Neural cell (in vitro differentiated cells): Measurements from ENCODE around the gene SH3TC2. TPM values are rescaled to one million over a fixed set of nuclear protein-coding genes. Genes with fewer than 3 reads are reported as not detected.
"Not testable (repeated sequence)": the region's sequence is repeated elsewhere in the genome, so short reads cannot be mapped to it uniquely, and the experiment has no call there.

Experiments used
- H2AFZ ChIP-seq: fragments of 200-600, 300-800 bp; sonication (generic), shearing (Covaris generic); 2 replicates; pipeline ENCODE4 v1.6.0; 2014; ENCODE audit warnings: low read depth, mild to moderate bottlenecking, antibody characterized with exemption, low read length, moderate library complexity
- H3F3A ChIP-seq: fragments of 200-600 bp; shearing (Covaris generic); 2 replicates; pipeline ENCODE4 v1.6.1; 2016; ENCODE audit warnings: mild to moderate bottlenecking, moderate library complexity, mixed read lengths, antibody characterized with exemption, low read length; ENCODE audit not compliant: insufficient read depth, poor library complexity, severe bottlenecking
- H3K27ac ChIP-seq: fragments of 200-600, 300-800 bp; sonication (generic), shearing (Covaris generic); 2 replicates; pipeline ENCODE4 v1.5.1; 2014; ENCODE audit warnings: mild to moderate bottlenecking, low read length, moderate library complexity
- H3K27me3 ChIP-seq: fragments of 300-800, 200-600 bp; sonication (generic), shearing (Covaris generic); 2 replicates; pipeline ENCODE4 v1.6.0; 2014; ENCODE audit warnings: mild to moderate bottlenecking, low read depth, low read length, moderate library complexity; ENCODE audit not compliant: insufficient read depth
- H3K36me3 ChIP-seq: fragments of 300-800, 200-600 bp; sonication (generic), shearing (Covaris generic); 2 replicates; pipeline ENCODE4 v1.5.1; 2014; ENCODE audit warnings: mild to moderate bottlenecking, antibody characterized with exemption, low read length, moderate library complexity; ENCODE audit not compliant: insufficient read depth
- H3K4me2 ChIP-seq: fragments of 300-800, 200-600 bp; sonication (generic), shearing (Covaris generic); 2 replicates; pipeline ENCODE4 v1.6.0; 2014; ENCODE audit warnings: mild to moderate bottlenecking, low read length
- H3K4me3 ChIP-seq: fragments of 300-800, 200-600 bp; sonication (generic), shearing (Covaris generic); 2 replicates; pipeline ENCODE4 v1.5.1; 2014; ENCODE audit warnings: mild to moderate bottlenecking, low read length, moderate library complexity
- H3K79me2 ChIP-seq: fragments of 200-600 bp; shearing (Covaris generic); replicated peaks from 2 replicates; pipeline ENCODE4 v1.6.0; 2014; ENCODE audit warnings: mild to moderate bottlenecking, low read length, moderate library complexity; ENCODE audit not compliant: insufficient read depth
- H3K9ac ChIP-seq: fragments of 300-800, 200-600 bp; sonication (generic), shearing (Covaris generic); 2 replicates; pipeline ENCODE4 v1.6.1; 2016; ENCODE audit warnings: mild to moderate bottlenecking, low read length, mixed read lengths
- H3K9me2 ChIP-seq: fragments of 200-600 bp; shearing (Covaris generic); 2 replicates; pipeline ENCODE4 v1.6.1; 2016; ENCODE audit warnings: mild to moderate bottlenecking, low read length, mixed read lengths; ENCODE audit not compliant: insufficient read depth
- H3K9me3 ChIP-seq: fragments of 200-600, 300-800 bp; sonication (generic), shearing (Covaris generic); 2 replicates; pipeline ENCODE4 v1.6.1; 2016; ENCODE audit warnings: mild to moderate bottlenecking, mixed run types, low read length, moderate library complexity, mixed read lengths
- H4K20me1 ChIP-seq: fragments of 200-600 bp; shearing (Covaris generic); 2 replicates; pipeline ENCODE4 v1.6.1; 2016; ENCODE audit warnings: mild to moderate bottlenecking, mixed run types; ENCODE audit not compliant: insufficient read depth
- EP300 ChIP-seq: fragments of 450-650 bp; conservative IDR thresholded peaks from 2 replicates; pipeline ENCODE4 v1.6.1; 2014; ENCODE audit warnings: antibody characterized with exemption, mild to moderate bottlenecking, moderate library complexity; ENCODE audit not compliant: poor library complexity, severe bottlenecking
- EZH2 ChIP-seq: fragments of 200-600, 300-800 bp; shearing (Covaris generic), sonication (generic); IDR thresholded peaks from 2 replicates; pipeline ENCODE4 v1.6.1; 2014; ENCODE audit warnings: antibody characterized with exemption, low read length, borderline replicate concordance, mild to moderate bottlenecking; ENCODE audit not compliant: insufficient read depth, poor library complexity, severe bottlenecking
- MXI1 ChIP-seq: fragments of 450-650 bp; conservative IDR thresholded peaks from 2 replicates; pipeline ENCODE4 v1.6.1; 2014; ENCODE audit warnings: antibody characterized with exemption, mild to moderate bottlenecking; ENCODE audit not compliant: poor library complexity, severe bottlenecking
- POLR2AphosphoS5 ChIP-seq: IDR thresholded peaks from 2 replicates; pipeline ENCODE4 v1.6.1; 2012
- RAD21 ChIP-seq: fragments of 450-650 bp; conservative IDR thresholded peaks from 2 replicates; pipeline ENCODE4 v1.6.1; 2014; ENCODE audit warnings: antibody characterized with exemption, mild to moderate bottlenecking, moderate library complexity
- SMC3 ChIP-seq: fragments of 450-650 bp; conservative IDR thresholded peaks from 2 replicates; pipeline ENCODE4 v1.6.1; 2014; ENCODE audit warnings: antibody characterized with exemption, mild to moderate bottlenecking, moderate library complexity; ENCODE audit not compliant: poor library complexity
- TAF1 ChIP-seq: IDR thresholded peaks from 2 replicates; pipeline ENCODE4 v1.6.1; 2012; ENCODE audit warnings: low read depth
- polyA plus RNA-seq: library from polyadenylated mRNA; depleted of rRNA; stranded (reverse); fragments of >200 nt; gene quantifications from 2 replicates; pipeline ENCODE4 v1.2.3, GENCODE V29; 2014
- TF ChIP-seq, protein P1 (sequence below): fragments of 450-650 bp; IDR thresholded peaks from 2 replicates; pipeline ENCODE4 v1.5.1; 2014; ENCODE audit warnings: antibody characterized with exemption, mild to moderate bottlenecking, moderate library complexity; ENCODE audit not compliant: poor library complexity, severe bottlenecking
- TF ChIP-seq, protein P2 (sequence below): IDR thresholded peaks from 2 replicates; pipeline ENCODE4 v1.6.1; 2012; ENCODE audit warnings: borderline replicate concordance

The SH3TC2 gene
- polyA plus RNA-seq, 1 donor from 2014 or later: not detected

DNA sequence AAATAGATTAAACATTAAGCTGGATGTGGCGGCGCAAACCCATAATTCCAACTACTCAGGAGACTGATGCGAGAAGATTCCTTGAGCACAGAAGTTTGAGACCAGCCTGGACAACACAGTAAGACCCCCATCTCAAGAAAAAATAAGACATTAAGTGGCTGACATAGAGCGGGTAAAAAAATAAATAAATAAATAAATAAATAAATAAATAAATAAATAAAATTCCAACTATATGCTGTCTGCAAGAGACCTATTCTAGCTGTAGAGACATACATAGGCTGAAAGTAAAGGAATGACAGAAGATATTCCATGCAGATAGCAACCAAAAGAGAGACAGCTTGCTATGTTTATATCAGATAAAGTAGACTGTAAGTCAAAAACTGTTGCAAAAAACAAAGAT is 17.4 kb upstream of the SH3TC2 start:
- Histone ChIP-seq H3K27me3 (no peaks in the 10 kb centered on the region), H4K20me1 (no peaks in the 10 kb centered on the region), H3K36me3 (no peaks in the 10 kb centered on the region), H3K79me2 (no peaks in the 10 kb centered on the region), H3K9me2 (no peaks in the 10 kb centered on the region), H3K9ac (no peak overlapping the region), H3K9me3 (no peaks in the 10 kb centered on the region), H3K4me2 (no peak overlapping the region), H2AFZ (no peak overlapping the region), H3F3A (no peaks in the 10 kb centered on the region), H3K4me3 (no peak overlapping the region), H3K27ac (no peak overlapping the region)
- TF ChIP-seq RAD21 (no peak), SMC3 (no peak), TAF1 (no peak), EZH2 (no peak), POLR2AphosphoS5 (no peak), EP300 (no peak), MXI1 (no peak)
- TF ChIP-seq, protein P1, sequence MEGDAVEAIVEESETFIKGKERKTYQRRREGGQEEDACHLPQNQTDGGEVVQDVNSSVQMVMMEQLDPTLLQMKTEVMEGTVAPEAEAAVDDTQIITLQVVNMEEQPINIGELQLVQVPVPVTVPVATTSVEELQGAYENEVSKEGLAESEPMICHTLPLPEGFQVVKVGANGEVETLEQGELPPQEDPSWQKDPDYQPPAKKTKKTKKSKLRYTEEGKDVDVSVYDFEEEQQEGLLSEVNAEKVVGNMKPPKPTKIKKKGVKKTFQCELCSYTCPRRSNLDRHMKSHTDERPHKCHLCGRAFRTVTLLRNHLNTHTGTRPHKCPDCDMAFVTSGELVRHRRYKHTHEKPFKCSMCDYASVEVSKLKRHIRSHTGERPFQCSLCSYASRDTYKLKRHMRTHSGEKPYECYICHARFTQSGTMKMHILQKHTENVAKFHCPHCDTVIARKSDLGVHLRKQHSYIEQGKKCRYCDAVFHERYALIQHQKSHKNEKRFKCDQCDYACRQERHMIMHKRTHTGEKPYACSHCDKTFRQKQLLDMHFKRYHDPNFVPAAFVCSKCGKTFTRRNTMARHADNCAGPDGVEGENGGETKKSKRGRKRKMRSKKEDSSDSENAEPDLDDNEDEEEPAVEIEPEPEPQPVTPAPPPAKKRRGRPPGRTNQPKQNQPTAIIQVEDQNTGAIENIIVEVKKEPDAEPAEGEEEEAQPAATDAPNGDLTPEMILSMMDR: no peak
- TF ChIP-seq, protein P2, sequence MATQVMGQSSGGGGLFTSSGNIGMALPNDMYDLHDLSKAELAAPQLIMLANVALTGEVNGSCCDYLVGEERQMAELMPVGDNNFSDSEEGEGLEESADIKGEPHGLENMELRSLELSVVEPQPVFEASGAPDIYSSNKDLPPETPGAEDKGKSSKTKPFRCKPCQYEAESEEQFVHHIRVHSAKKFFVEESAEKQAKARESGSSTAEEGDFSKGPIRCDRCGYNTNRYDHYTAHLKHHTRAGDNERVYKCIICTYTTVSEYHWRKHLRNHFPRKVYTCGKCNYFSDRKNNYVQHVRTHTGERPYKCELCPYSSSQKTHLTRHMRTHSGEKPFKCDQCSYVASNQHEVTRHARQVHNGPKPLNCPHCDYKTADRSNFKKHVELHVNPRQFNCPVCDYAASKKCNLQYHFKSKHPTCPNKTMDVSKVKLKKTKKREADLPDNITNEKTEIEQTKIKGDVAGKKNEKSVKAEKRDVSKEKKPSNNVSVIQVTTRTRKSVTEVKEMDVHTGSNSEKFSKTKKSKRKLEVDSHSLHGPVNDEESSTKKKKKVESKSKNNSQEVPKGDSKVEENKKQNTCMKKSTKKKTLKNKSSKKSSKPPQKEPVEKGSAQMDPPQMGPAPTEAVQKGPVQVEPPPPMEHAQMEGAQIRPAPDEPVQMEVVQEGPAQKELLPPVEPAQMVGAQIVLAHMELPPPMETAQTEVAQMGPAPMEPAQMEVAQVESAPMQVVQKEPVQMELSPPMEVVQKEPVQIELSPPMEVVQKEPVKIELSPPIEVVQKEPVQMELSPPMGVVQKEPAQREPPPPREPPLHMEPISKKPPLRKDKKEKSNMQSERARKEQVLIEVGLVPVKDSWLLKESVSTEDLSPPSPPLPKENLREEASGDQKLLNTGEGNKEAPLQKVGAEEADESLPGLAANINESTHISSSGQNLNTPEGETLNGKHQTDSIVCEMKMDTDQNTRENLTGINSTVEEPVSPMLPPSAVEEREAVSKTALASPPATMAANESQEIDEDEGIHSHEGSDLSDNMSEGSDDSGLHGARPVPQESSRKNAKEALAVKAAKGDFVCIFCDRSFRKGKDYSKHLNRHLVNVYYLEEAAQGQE: no peak

DNA sequence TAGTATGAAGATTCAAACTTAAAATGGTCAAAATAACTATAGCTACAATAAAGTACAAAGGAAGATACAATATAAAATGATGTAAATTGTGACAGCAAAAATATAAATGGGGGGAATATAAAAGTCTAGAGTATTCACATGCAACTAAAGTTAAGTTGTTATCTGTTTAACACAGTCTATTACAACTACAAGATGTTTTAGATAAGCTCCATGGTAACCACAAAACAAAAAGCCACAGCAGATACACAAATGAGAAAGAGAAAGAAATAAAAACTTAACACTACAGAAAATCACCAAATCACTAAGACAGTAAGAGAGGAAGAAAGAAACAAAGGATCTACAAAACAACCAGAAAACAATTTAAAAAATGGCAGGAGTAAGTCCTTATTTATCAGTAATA is 17.0 kb upstream of the SH3TC2 start:
- TF ChIP-seq MXI1 (no peak), RAD21 (no peak), EP300 (no peak), TAF1 (no peak), POLR2AphosphoS5 (no peak), EZH2 (no peak), SMC3 (no peak)
- TF ChIP-seq, protein P1: no peak
- TF ChIP-seq, protein P2: no peak
- Histone ChIP-seq H3K27me3 (no peaks in the 10 kb centered on the region), H3K9me3 (no peaks in the 10 kb centered on the region), H3K4me3 (no peak overlapping the region), H3K9ac (no peak overlapping the region), H3F3A (no peaks in the 10 kb centered on the region), H4K20me1 (no peaks in the 10 kb centered on the region), H3K27ac (no peak overlapping the region), H3K79me2 (no peaks in the 10 kb centered on the region), H2AFZ (no peak overlapping the region), H3K4me2 (no peak overlapping the region), H3K9me2 (no peaks in the 10 kb centered on the region), H3K36me3 (no peaks in the 10 kb centered on the region)

DNA sequence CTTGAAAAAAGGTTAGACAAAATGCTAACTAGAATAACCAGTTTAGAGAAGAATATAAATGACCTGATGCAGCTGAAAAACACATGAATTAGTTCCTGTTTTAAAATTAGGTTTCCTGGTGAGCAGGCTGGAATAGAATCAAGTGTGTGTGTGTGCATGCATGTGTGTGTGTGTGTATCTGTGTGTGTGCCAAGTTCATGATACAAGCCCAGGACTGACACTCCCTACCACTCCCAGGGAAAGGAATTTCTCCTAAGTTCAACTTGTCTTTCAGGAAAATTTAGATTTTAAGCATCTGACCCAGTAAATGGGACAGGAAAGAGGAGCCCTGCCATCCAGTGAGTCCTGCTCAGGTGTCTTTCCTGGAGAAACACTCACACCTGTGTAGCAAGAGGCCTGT is 11.2 kb upstream of the SH3TC2 start:
- H3K27ac ChIP-seq, H3K9me2 ChIP-seq, H3K36me3 ChIP-seq, H3K4me3 ChIP-seq, H3F3A ChIP-seq, H3K9me3 ChIP-seq, H3K9ac ChIP-seq, H4K20me1 ChIP-seq, H3K27me3 ChIP-seq, H2AFZ ChIP-seq, H3K4me2 ChIP-seq, H3K79me2 ChIP-seq: not testable (repeated sequence)
